Measurements from ENCODE around the gene MACC1.

DNA sequence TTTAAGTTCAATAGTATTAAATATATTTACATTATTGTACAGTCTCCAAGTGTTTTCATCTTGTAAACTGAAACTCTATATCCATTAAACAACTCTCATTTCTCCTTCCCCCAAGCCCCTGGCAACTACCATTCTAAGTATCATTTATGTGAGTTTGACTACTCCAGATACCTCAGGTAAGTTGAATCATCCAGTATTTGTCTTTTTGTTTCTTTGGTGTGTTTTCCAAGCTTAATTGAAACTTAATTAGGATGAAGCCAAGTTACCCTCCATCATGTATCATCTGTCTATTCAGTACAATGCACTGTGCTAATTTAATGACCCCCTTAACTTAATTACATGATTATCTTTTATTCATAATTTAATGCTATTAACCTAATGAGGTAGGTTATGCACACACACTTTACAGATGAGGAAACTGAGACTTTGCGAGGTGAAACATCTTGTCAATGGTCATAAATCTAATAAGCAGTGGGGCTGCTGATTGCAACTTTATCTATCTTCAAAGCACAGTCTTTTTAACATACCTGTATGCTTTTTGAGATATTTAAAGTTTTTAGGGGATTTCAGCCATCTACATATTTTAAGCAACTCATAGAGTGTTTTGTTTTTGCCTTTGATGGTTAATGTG lies 663 bp downstream of the MACC1 start:
- TF ChIP-seq, protein P1, sequence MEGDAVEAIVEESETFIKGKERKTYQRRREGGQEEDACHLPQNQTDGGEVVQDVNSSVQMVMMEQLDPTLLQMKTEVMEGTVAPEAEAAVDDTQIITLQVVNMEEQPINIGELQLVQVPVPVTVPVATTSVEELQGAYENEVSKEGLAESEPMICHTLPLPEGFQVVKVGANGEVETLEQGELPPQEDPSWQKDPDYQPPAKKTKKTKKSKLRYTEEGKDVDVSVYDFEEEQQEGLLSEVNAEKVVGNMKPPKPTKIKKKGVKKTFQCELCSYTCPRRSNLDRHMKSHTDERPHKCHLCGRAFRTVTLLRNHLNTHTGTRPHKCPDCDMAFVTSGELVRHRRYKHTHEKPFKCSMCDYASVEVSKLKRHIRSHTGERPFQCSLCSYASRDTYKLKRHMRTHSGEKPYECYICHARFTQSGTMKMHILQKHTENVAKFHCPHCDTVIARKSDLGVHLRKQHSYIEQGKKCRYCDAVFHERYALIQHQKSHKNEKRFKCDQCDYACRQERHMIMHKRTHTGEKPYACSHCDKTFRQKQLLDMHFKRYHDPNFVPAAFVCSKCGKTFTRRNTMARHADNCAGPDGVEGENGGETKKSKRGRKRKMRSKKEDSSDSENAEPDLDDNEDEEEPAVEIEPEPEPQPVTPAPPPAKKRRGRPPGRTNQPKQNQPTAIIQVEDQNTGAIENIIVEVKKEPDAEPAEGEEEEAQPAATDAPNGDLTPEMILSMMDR (IDR thresholded peaks at IDR 0.05), result no peak
- no peak for TF ChIP-seq POLR2A (IDR thresholded peaks at IDR 0.05)

All from vagina (tissue), 2 donors.